ENCODE measurements around the gene THSD8. TPM values are rescaled to one million over a fixed set of nuclear protein-coding genes. Genes with fewer than 3 reads are reported as not detected.

THSD8 gene
- total RNA-seq, 6 donors from 2014 or later: 4.6 to 6.0 TPM; not detected in 4

- ATAC-seq (ENCODE audit: low FRiP score in 2 of 2): no peak
- 96 to 99% methylated on average over 15 of the region's 15 CpGs for WGBS, 2 donors
- H3K27me3 ChIP-seq: no peaks in the 10 kb centered on the region
- DNase-seq: peak in 1 of 2 donors; percentile 79
- H3K9me3 ChIP-seq: no peaks in the 10 kb centered on the region
- peaks cover 0 to 19% (median 2%) of the 10 kb centered on the region in 4 donors for H3K4me1 ChIP-seq
- no peak overlapping the region for H3K4me3 ChIP-seq
- no peak for TF ChIP-seq POLR2A (IDR thresholded peaks at IDR 0.05)
- no peak for TF ChIP-seq POLR2AphosphoS5 (IDR thresholded peaks at IDR 0.05)
- no peak for TF ChIP-seq CTCF (IDR thresholded peaks at IDR 0.05)
- TF ChIP-seq EP300 (IDR thresholded peaks at IDR 0.05): no peak
- no peak overlapping the region for H3K27ac ChIP-seq
- peaks cover 2 to 25% (median 16%) of the 10 kb centered on the region in 4 donors for H3K36me3 ChIP-seq
Observed at GRCh38 chr19:12767666-12768065, 34.2 kb upstream of the THSD8 start.

- no peak for TF ChIP-seq CTCF (IDR thresholded peaks at IDR 0.05)
- TF ChIP-seq POLR2A (IDR thresholded peaks at IDR 0.05): no peak
- no peak for TF ChIP-seq POLR2AphosphoS5 (IDR thresholded peaks at IDR 0.05)
- no peak for TF ChIP-seq EP300 (IDR thresholded peaks at IDR 0.05)
- H3K36me3 ChIP-seq: peaks cover 0 to 15% (median 7%) of the 10 kb centered on the region in 4 donors
- ATAC-seq (ENCODE audit: low FRiP score in 2 of 2): peak in 1 of 2 donors; percentile 34
- no peaks in the 10 kb centered on the region for H3K27me3 ChIP-seq
- 65 to 86% methylated on average over 7 to 37 of the region's 37 CpGs for WGBS, 2 donors
- no peak overlapping the region for H3K27ac ChIP-seq
- no peaks in the 10 kb centered on the region for H3K9me3 ChIP-seq
- H3K4me1 ChIP-seq: peaks cover 3 to 24% (median 4%) of the 10 kb centered on the region in 4 donors
- DNase-seq: peak; percentile 80 to 89
- H3K4me3 ChIP-seq: no peak overlapping the region
Observed at GRCh38 chr19:12769689-12770088, 32.2 kb upstream of the THSD8 start.

GRCh38 chr19:12770922-12771321 lies 30.9 kb upstream of the THSD8 start:
- no peak for TF ChIP-seq CTCF (IDR thresholded peaks at IDR 0.05)
- TF ChIP-seq POLR2AphosphoS5 (IDR thresholded peaks at IDR 0.05): no peak
- peaks cover 0 to 15% (median 4%) of the 10 kb centered on the region in 4 donors for H3K36me3 ChIP-seq
- no peak overlapping the region for H3K27ac ChIP-seq
- no peak overlapping the region for H3K4me3 ChIP-seq
- WGBS, 2 donors: 96% methylated on average over 13 of the region's 13 CpGs; no CpG with 5 or more reads in 1 of the 2 donors
- DNase-seq: peak in 1 of 2 donors; percentile 63
- no peaks in the 10 kb centered on the region for H3K27me3 ChIP-seq
- H3K9me3 ChIP-seq: no peaks in the 10 kb centered on the region
- H3K4me1 ChIP-seq: peaks cover 7 to 28% (median 8%) of the 10 kb centered on the region in 4 donors
- no peak for ATAC-seq (ENCODE audit: low FRiP score in 2 of 2)

GRCh38 chr19:12772323-12772722 lies 29.5 kb upstream of the THSD8 start:
- DNase-seq: no peak
- no peak overlapping the region for H3K27ac ChIP-seq
- TF ChIP-seq EP300 (IDR thresholded peaks at IDR 0.05) (no peak), CTCF (IDR thresholded peaks at IDR 0.05) (no peak), POLR2A (IDR thresholded peaks at IDR 0.05) (no peak), POLR2AphosphoS5 (IDR thresholded peaks at IDR 0.05) (no peak)
- no peak overlapping the region for H3K4me3 ChIP-seq
- H3K36me3 ChIP-seq: peaks cover 0 to 9% (median 4%) of the 10 kb centered on the region in 4 donors
- H3K4me1 ChIP-seq: peaks cover 12 to 33% (median 18%) of the 10 kb centered on the region in 4 donors
- H3K27me3 ChIP-seq: no peaks in the 10 kb centered on the region
- ATAC-seq (ENCODE audit: low FRiP score in 2 of 2): no peak
- 85 to 100% methylated on average over 1 to 4 of the region's 4 CpGs for WGBS, 2 donors
- H3K9me3 ChIP-seq: no peaks in the 10 kb centered on the region

- Histone ChIP-seq H3K36me3 (peaks cover 0 to 8% (median 3%) of the 10 kb centered on the region in 4 donors), H3K4me3 (no peak overlapping the region), H3K27me3 (no peaks in the 10 kb centered on the region), H3K4me1 (peaks cover 16 to 44% (median 28%) of the 10 kb centered on the region in 4 donors), H3K27ac (no peak overlapping the region), H3K9me3 (no peaks in the 10 kb centered on the region)
- 90 to 91% methylated on average over 2 of the region's 2 CpGs for WGBS, 2 donors
- no peak for TF ChIP-seq CTCF (IDR thresholded peaks at IDR 0.05)
- no peak for TF ChIP-seq POLR2AphosphoS5 (IDR thresholded peaks at IDR 0.05)
- no peak for TF ChIP-seq POLR2A (IDR thresholded peaks at IDR 0.05)
- no peak for TF ChIP-seq EP300 (IDR thresholded peaks at IDR 0.05)
- ATAC-seq (ENCODE audit: low FRiP score in 2 of 2): no peak
- no peak for DNase-seq
Observed at GRCh38 chr19:12773571-12773970, 28.3 kb upstream of the THSD8 start.
